Measurements from ENCODE around the gene SLC12A9. TPM values are rescaled to one million over a fixed set of nuclear protein-coding genes. Genes with fewer than 3 reads are reported as not detected.

SLC12A9 gene
- total RNA-seq, 1 experiment from 2014 or later = 24.6 TPM

DNA sequence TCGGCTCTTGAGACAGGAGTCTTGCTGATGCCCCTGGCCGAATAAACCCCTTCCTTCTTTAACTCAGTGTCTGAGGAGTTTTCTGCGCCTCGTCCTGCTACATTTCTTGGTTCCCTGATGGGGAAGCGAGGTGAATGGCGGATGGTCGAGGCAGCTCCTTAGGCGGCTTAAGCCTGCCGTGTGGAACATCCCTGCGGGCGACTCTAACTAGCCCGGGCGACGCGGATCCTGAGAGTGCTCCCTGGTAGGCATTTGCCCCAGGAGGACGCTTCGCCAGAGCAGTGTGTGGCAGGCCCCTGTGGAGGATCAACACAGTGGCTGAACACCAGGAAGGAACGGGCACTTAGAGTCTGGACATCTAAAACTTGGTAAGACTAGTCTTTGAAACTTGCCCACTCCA is 13.2 kb upstream of the SLC12A9 start:
- no peak overlapping the region for H3K4me3 ChIP-seq (replicated peaks in 1 of 2; ENCODE audit: low read depth in 1 of 2, low read length in 2 of 2)
- peaks cover 10 to 19% of the 10 kb centered on the region in 2 experiments for H3K4me1 ChIP-seq (ENCODE audit: control insufficient read depth in 1 of 2, insufficient read depth in 2 of 2, low read length in 2 of 2)
- no peaks in the 10 kb centered on the region for H3K79me2 ChIP-seq (ENCODE audit: insufficient read depth, low read length)
- no TSS peak for BruUV-seq (replicated peaks)
- no peak overlapping the region for H3K4me2 ChIP-seq (ENCODE audit: low read length)
- no peaks in the 10 kb centered on the region for H4K20me1 ChIP-seq (ENCODE audit: insufficient read depth)
- H3K9me3 ChIP-seq (ENCODE audit: control insufficient read depth in 1 of 2, insufficient read depth in 1 of 2, low read depth in 1 of 2, low read length in 2 of 2) = no peaks in the 10 kb centered on the region
- H3K36me3 ChIP-seq (ENCODE audit: control insufficient read depth in 1 of 2, insufficient read depth in 2 of 2, low read length in 2 of 2) = no peaks in the 10 kb centered on the region
- no peak for ATAC-seq
- no peaks in the 10 kb centered on the region for H3K27me3 ChIP-seq (ENCODE audit: insufficient read depth, low read length)
- H3K9me2 ChIP-seq (ENCODE audit: insufficient read depth) = no peaks in the 10 kb centered on the region
- DNase-seq (ENCODE audit: low read depth, low spot score) = no peak
- no peak overlapping the region for H3K9ac ChIP-seq (ENCODE audit: low read length)
- H3K27ac ChIP-seq (ENCODE audit: low read depth, low read length) = no peak overlapping the region
- intact Hi-C loops (cut with micrococcal nuclease) = no loop called here
- ChIA-PET RAD21 (ENCODE audit: low non-redundant PET in 1 of 2, low total read pairs in 2 of 2, uncharacterized antibody in 2 of 2, unreplicated experiment in 2 of 2) (no interaction called here), CTCF (no interaction called here), POLR2A (no interaction called here)
- H2AFZ ChIP-seq (ENCODE audit: low read depth, low read length, poor library complexity, severe bottlenecking) = no peak overlapping the region
- TF ChIP-seq EZH2 (IDR thresholded peaks at IDR 0.05) (no peak), CBX3 (IDR thresholded peaks at IDR 0.05; ENCODE audit: low read depth) (no peak), CEBPB (IDR thresholded peaks at IDR 0.05; ENCODE audit: low read depth) (no peak), POLR2A (IDR thresholded peaks at IDR 0.05; ENCODE audit: borderline replicate concordance, extremely low read depth, insufficient read depth, insufficient read length) (no peak), FOSL1 (IDR thresholded peaks at IDR 0.05; ENCODE audit: low read depth) (no peak), EZH2phosphoT487 (IDR thresholded peaks at IDR 0.05; ENCODE audit: borderline replicate concordance) (no peak), SIN3A (IDR thresholded peaks at IDR 0.05; ENCODE audit: low read depth) (no peak), ELF1 (IDR thresholded peaks at IDR 0.05; ENCODE audit: borderline replicate concordance, low read depth) (no peak)
- TF ChIP-seq, protein P1, sequence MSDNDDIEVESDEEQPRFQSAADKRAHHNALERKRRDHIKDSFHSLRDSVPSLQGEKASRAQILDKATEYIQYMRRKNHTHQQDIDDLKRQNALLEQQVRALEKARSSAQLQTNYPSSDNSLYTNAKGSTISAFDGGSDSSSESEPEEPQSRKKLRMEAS (IDR thresholded peaks at IDR 0.05) = no peak

DNA sequence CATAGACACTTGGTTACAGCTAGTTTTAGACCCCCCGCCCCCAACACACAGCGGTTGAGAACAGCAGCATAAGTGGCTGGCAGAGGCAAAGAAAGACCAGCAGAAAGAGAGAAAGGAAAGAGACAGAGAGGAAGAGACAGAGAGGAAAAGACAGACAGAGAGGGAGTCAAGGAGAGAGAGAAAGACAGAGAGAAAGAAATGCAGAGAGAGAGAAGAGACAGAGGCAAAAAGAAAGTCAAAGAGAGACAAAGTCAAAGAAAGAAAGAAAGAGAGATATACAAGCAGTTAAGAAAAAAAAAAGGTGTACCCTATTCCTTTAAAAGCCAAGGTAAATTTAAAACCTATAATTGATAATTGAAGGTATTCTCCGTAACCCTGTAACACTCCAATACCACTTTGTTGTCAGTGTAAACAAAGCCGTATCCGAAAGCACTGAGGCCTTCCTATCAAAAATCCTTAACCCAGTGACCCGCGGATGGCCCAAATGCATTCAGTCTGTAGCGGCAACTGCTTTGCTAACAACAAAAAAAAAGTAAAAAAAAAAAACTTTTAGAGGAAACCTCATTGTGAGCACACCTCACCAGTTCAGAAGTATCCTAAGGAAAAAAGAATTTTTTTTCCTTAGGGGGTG is 11.9 kb upstream of the SLC12A9 start:
- Histone ChIP-seq H3K4me3 (replicated peaks in 1 of 2; ENCODE audit: low read depth in 1 of 2, low read length in 2 of 2) (no peak overlapping the region), H3K79me2 (ENCODE audit: insufficient read depth, low read length) (no peaks in the 10 kb centered on the region), H3K27ac (ENCODE audit: low read depth, low read length) (no peak overlapping the region), H4K20me1 (ENCODE audit: insufficient read depth) (no peaks in the 10 kb centered on the region), H3K9ac (ENCODE audit: low read length) (no peak overlapping the region), H3K9me3 (ENCODE audit: control insufficient read depth in 1 of 2, insufficient read depth in 1 of 2, low read depth in 1 of 2, low read length in 2 of 2) (no peaks in the 10 kb centered on the region), H3K36me3 (ENCODE audit: control insufficient read depth in 1 of 2, insufficient read depth in 2 of 2, low read length in 2 of 2) (no peaks in the 10 kb centered on the region), H2AFZ (ENCODE audit: low read depth, low read length, poor library complexity, severe bottlenecking) (no peak overlapping the region), H3K4me1 (ENCODE audit: control insufficient read depth in 1 of 2, insufficient read depth in 2 of 2, low read length in 2 of 2) (peaks cover 10 to 19% of the 10 kb centered on the region in 2 experiments), H3K27me3 (ENCODE audit: insufficient read depth, low read length) (no peaks in the 10 kb centered on the region), H3K4me2 (ENCODE audit: low read length) (no peak overlapping the region), H3K9me2 (ENCODE audit: insufficient read depth) (no peaks in the 10 kb centered on the region)
- no peak for DNase-seq (ENCODE audit: low read depth, low spot score)
- TF ChIP-seq POLR2A (IDR thresholded peaks at IDR 0.05; ENCODE audit: borderline replicate concordance, extremely low read depth, insufficient read depth, insufficient read length) (no peak), ELF1 (IDR thresholded peaks at IDR 0.05; ENCODE audit: borderline replicate concordance, low read depth) (no peak), POLR2AphosphoS5 (IDR thresholded peaks at IDR 0.05; ENCODE audit: low read depth, low read length) (no peak)
- TF ChIP-seq, protein P1 (IDR thresholded peaks at IDR 0.05) = no peak
- TF ChIP-seq, protein P2, sequence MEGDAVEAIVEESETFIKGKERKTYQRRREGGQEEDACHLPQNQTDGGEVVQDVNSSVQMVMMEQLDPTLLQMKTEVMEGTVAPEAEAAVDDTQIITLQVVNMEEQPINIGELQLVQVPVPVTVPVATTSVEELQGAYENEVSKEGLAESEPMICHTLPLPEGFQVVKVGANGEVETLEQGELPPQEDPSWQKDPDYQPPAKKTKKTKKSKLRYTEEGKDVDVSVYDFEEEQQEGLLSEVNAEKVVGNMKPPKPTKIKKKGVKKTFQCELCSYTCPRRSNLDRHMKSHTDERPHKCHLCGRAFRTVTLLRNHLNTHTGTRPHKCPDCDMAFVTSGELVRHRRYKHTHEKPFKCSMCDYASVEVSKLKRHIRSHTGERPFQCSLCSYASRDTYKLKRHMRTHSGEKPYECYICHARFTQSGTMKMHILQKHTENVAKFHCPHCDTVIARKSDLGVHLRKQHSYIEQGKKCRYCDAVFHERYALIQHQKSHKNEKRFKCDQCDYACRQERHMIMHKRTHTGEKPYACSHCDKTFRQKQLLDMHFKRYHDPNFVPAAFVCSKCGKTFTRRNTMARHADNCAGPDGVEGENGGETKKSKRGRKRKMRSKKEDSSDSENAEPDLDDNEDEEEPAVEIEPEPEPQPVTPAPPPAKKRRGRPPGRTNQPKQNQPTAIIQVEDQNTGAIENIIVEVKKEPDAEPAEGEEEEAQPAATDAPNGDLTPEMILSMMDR (IDR thresholded peaks at IDR 0.05 in 2 of 3, conservative IDR thresholded peaks at IDR 0.05 in 1 of 3; ENCODE audit: borderline replicate concordance in 1 of 3, insufficient read depth in 1 of 3, low read depth in 2 of 3, low read length in 2 of 3) = no peak
- POLR2A ChIA-PET = no interaction called here
- no TSS peak for BruUV-seq (replicated peaks)
- RAD21 ChIA-PET (ENCODE audit: low non-redundant PET in 1 of 2, low total read pairs in 2 of 2, uncharacterized antibody in 2 of 2, unreplicated experiment in 2 of 2) = no interaction called here
- CTCF ChIA-PET = no interaction called here
- intact Hi-C loops (cut with micrococcal nuclease) = no loop called here
- ATAC-seq = no peak
